ENCODE data around the gene CHMP5. TPM values are rescaled to one million over a fixed set of nuclear protein-coding genes. Genes with fewer than 3 reads are reported as not detected.
A peak's percentile ranks its signal among the peaks of the same experiment; 100 is the strongest.

The CHMP5 gene
- polyA plus RNA-seq, 3 donors = 33.5 to 72.5 (median 65.0) TPM

DNA sequence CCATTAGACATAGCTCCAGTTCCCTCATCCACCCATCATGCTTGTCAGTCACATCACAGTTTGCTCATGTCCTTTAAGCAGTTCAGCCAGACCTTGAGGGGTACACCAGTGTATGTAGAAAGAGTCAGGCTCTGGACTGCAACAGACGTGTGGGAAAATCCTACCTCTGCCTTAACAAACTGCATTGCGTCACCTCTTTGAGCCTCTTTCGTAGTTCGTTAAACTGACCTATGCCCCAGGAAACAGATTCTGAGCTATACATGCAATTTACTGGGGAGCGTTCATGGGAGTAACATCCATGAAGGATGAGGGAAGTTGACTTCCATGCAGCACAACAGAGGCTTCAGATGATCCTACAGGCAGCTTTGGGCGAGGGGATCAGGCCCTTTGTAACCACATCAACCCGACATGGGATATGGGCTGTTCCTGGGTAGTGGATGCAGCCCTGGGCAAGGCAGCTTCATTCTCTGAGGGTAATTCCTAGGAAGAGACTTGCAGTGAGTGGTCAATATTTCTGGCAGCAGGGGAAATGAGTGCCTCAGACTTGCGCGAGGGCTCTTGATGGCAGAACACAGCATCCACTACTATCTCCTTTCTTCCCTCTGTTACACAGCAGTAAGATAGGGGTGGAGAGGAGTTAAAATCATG is 20.6 kb upstream of the CHMP5 start:
- WGBS (ENCODE audit: insufficient coverage) = 85% methylated on average over 6 of the region's 9 CpGs
- DNase-seq = no peak
- H3K27me3 Mint-ChIP-seq (ENCODE audit: low read depth in 3 of 3) = peaks cover 1 to 3% (median 2%) of the 10 kb centered on the region in 3 donors

DNA sequence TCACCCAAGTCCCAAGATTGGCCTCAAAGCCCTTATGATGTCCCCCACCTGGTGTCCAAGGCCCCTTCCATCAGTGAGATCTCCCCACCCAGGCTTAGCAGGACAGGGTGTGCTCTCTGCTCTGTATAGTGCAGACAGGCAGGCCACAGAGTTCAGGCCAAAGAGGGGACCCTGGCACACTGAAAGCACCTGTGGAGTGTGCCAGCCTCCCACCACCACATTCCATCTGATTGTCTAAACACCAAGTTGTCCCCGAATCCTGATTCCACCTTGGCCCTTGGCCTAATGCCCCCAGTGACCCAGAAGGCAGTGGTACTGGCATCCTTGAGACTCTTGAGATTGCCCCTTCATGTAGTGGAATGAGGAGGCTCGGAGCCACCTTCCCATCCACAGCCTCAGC is 19.5 kb upstream of the CHMP5 start:
- H3K27me3 ChIP-seq (ENCODE audit: control insufficient read depth in 2 of 2, insufficient read depth in 2 of 2, low read length in 2 of 2) = no peaks in the 10 kb centered on the region
- Mint-ChIP-seq H3K4me1 (peaks cover 3% of the 10 kb centered on the region), H3K27ac (peak overlapping the region in 1 of 7 donors; percentile 32), H3K4me3 (no peak overlapping the region), H3K27me3 (ENCODE audit: low read depth in 3 of 3) (peaks cover 1 to 3% (median 1%) of the 10 kb centered on the region in 3 donors), H3K9me3 (peaks cover 0 to 1% (median 0%) of the 10 kb centered on the region in 7 donors), H3K36me3 (peaks cover 23 to 32% of the 10 kb centered on the region in 2 donors)
- WGBS (ENCODE audit: insufficient coverage) = no CpG with 5 or more reads among the region's 2 CpGs
- no peaks in the 10 kb centered on the region for H4K20me1 ChIP-seq (ENCODE audit: insufficient read depth, low read length)
- TF ChIP-seq, protein P1, sequence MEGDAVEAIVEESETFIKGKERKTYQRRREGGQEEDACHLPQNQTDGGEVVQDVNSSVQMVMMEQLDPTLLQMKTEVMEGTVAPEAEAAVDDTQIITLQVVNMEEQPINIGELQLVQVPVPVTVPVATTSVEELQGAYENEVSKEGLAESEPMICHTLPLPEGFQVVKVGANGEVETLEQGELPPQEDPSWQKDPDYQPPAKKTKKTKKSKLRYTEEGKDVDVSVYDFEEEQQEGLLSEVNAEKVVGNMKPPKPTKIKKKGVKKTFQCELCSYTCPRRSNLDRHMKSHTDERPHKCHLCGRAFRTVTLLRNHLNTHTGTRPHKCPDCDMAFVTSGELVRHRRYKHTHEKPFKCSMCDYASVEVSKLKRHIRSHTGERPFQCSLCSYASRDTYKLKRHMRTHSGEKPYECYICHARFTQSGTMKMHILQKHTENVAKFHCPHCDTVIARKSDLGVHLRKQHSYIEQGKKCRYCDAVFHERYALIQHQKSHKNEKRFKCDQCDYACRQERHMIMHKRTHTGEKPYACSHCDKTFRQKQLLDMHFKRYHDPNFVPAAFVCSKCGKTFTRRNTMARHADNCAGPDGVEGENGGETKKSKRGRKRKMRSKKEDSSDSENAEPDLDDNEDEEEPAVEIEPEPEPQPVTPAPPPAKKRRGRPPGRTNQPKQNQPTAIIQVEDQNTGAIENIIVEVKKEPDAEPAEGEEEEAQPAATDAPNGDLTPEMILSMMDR (IDR thresholded peaks at IDR 0.05) = no peak
- H3K79me2 ChIP-seq (ENCODE audit: insufficient read depth, low read length) = no peaks in the 10 kb centered on the region
- no peak overlapping the region for H3K27ac ChIP-seq (ENCODE audit: low read depth in 1 of 2, low read length in 2 of 2)
- no peak overlapping the region for H2AFZ ChIP-seq (ENCODE audit: insufficient read depth, low read depth, low read length, poor library complexity, severe bottlenecking)
- H3K4me2 ChIP-seq (replicated peaks; ENCODE audit: extremely low read depth, low read length, poor library complexity, severe bottlenecking) = no peak overlapping the region
- no peak overlapping the region for H3K4me3 ChIP-seq (replicated peaks in 1 of 3; ENCODE audit: low read depth in 2 of 3, low read length in 3 of 3)
- H3K9ac ChIP-seq (ENCODE audit: insufficient read depth, low read length, poor library complexity, severe bottlenecking) = no peak overlapping the region
- no peak for DNase-seq
- H3K4me1 ChIP-seq (ENCODE audit: control insufficient read depth in 1 of 2, insufficient read depth in 2 of 2, low read length in 2 of 2) = no peaks in the 10 kb centered on the region
- peaks cover 11 to 28% of the 10 kb centered on the region in 2 donors for H3K36me3 ChIP-seq (replicated peaks in 1 of 2; ENCODE audit: control insufficient read depth in 1 of 2, insufficient read depth in 2 of 2, low read length in 2 of 2)
- intact Hi-C loops (cut with micrococcal nuclease) = no loop called here
- H3K9me3 ChIP-seq (replicated peaks in 1 of 2; ENCODE audit: control insufficient read depth in 1 of 2, insufficient read depth in 1 of 2, low read length in 2 of 2) = no peaks in the 10 kb centered on the region

More for the DNA sequence above, 20.6 kb upstream of the CHMP5 start:
- no peak overlapping the region for H3K27ac ChIP-seq (ENCODE audit: low read depth in 1 of 2, low read length in 2 of 2)
- H3K79me2 ChIP-seq (ENCODE audit: insufficient read depth, low read length) = no peaks in the 10 kb centered on the region
- no peak overlapping the region for H3K9ac ChIP-seq (ENCODE audit: insufficient read depth, low read length, poor library complexity, severe bottlenecking)
- intact Hi-C loops (cut with micrococcal nuclease) = no loop called here
- H3K27ac Mint-ChIP-seq = peak overlapping the region in 2 of 7 donors; percentile 13 to 39
- H3K4me1 Mint-ChIP-seq = peaks cover 3% of the 10 kb centered on the region
- no peak overlapping the region for H3K4me3 Mint-ChIP-seq
- H2AFZ ChIP-seq (ENCODE audit: insufficient read depth, low read depth, low read length, poor library complexity, severe bottlenecking) = no peak overlapping the region
- TF ChIP-seq, protein P1 (IDR thresholded peaks at IDR 0.05) = no peak
- no peaks in the 10 kb centered on the region for H3K9me3 Mint-ChIP-seq
- no peaks in the 10 kb centered on the region for H3K27me3 ChIP-seq (ENCODE audit: control insufficient read depth in 2 of 2, insufficient read depth in 2 of 2, low read length in 2 of 2)
- no peak overlapping the region for H3K4me3 ChIP-seq (replicated peaks in 1 of 3; ENCODE audit: low read depth in 2 of 3, low read length in 3 of 3)
- no peaks in the 10 kb centered on the region for H3K4me1 ChIP-seq (ENCODE audit: control insufficient read depth in 1 of 2, insufficient read depth in 2 of 2, low read length in 2 of 2)
- H3K36me3 ChIP-seq (replicated peaks in 1 of 2; ENCODE audit: control insufficient read depth in 1 of 2, insufficient read depth in 2 of 2, low read length in 2 of 2) = peaks cover 6 to 17% of the 10 kb centered on the region in 2 donors
- no peaks in the 10 kb centered on the region for H4K20me1 ChIP-seq (ENCODE audit: insufficient read depth, low read length)
- no peaks in the 10 kb centered on the region for H3K9me3 ChIP-seq (replicated peaks in 1 of 2; ENCODE audit: control insufficient read depth in 1 of 2, insufficient read depth in 1 of 2, low read length in 2 of 2)
- no peak overlapping the region for H3K4me2 ChIP-seq (replicated peaks; ENCODE audit: extremely low read depth, low read length, poor library complexity, severe bottlenecking)
- H3K36me3 Mint-ChIP-seq = peaks cover 15 to 23% of the 10 kb centered on the region in 2 donors

Measured in CD14-positive monocyte (primary cell).